Activated CD4-positive, CD25-positive, alpha-beta regulatory T cell treated with anti-CD3 and anti-CD28 coated beads, Interleukin-2, amount 50 U/mL, for 72 hours (primary cell): ENCODE results near the gene WDR27.
A peak's percentile ranks its signal among the peaks of the same experiment; 100 is the strongest.
"Not testable (repeated sequence)": the region's sequence is repeated elsewhere in the genome, so short reads cannot be mapped to it uniquely, and the experiment has no call there.

Experiments
- DNase-seq: peaks from one replicate; pipeline ENCODE4 v3.0.0; 2021

The WDR27 gene

GRCh38 chr6:169558378-169558773 is 143.5 kb downstream of the WDR27 start:
- DNase-seq, result no peak

DNA sequence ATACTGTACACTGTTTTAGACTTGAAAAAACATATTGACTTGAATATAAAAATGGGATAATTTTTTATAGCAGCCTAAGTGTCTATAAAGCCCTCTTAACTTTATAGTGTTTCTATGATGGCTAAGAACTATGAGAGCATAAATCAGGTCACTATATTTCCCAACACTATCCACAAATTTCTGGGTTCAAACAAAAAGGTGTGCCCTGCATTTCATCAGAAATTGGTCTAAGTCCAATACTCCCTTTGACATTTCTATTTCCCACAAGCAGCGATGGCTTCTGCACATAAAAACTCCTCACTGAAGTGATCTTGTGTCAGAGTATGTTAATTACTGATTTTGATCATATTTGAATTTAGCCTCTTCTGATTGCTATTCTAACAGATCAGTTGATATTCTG is 143.9 kb downstream of the WDR27 start:
- no peak for DNase-seq

- peak; percentile 41 for DNase-seq
These were observed 144.9 kb downstream of the WDR27 start for GRCh38 chr6:169556758-169557548.

DNA sequence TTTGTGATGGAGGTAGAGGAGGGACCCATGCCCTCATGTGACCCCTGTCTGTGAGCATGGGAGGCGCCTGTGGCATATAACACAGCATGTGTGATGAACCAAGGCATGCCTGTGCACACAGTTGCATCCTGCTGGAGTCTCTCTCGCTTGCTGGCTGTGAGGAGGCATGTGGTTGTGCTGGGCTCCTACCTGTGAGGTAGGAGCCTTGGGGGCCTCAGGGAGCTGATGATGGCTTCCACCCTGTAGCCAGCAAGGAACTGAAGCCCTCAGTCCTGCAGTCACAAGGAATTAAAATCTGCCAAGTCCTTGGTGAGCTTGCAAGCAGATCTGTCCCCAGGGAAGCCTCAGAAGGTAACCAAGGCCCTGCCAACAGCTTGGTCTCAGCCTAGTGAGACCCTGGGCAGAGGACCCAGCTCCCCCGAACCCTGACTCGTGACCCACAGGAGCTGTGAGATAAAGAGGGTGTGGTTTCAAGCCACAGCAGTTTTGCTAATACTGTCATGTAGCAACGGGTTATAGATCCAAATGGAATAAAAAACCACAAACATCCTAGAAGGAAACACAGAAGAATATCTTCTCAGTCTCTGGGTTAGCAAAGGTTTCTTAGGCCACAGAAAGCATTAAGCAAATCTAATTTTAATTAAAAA is 145.7 kb downstream of the WDR27 start:
- no peak for DNase-seq

GRCh38 chr6:169545982-169546381 is 155.8 kb downstream of the WDR27 start:
- DNase-seq, result no peak

GRCh38 chr6:169543704-169544103 is 158.1 kb downstream of the WDR27 start:
- DNase-seq, result no peak

GRCh38 chr6:169542491-169542890 is 159.3 kb downstream of the WDR27 start:
- no peak for DNase-seq

- no peak for DNase-seq
These were observed 162.5 kb downstream of the WDR27 start for GRCh38 chr6:169539176-169539897.

DNA sequence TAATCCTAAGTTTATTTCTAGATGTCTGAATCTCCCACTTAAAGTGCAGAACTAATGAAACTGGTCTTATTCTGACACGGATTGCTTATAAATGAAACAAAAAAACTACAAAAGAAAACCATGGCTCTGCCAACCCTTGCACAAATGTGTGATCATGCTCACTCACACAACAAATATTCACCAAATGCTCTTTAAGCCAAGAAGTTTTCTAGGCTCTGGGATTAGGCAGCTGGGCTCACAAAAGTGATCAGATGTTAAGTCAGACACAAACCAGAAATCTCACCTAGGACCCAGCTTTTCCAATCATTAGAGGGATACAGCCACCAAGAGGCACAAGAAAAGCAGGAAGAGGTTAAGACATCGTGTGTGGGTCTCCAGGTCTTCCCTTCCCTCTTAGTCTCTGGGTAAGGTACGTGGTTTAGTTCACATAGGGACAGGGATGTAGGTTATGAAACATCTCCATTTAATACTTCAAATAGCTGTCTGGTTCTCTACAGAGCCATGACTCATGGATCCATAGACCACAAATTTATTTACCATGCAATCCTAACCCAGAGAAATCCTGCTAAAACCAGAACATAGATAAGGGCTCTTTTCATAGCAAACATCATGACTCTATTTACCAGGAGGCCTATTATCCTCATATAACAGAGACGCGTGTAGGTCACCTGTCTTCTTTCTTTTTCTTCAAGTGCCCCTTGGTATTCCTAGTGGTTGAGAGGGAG is 165.2 kb downstream of the WDR27 start:
- no peak for DNase-seq

DNA sequence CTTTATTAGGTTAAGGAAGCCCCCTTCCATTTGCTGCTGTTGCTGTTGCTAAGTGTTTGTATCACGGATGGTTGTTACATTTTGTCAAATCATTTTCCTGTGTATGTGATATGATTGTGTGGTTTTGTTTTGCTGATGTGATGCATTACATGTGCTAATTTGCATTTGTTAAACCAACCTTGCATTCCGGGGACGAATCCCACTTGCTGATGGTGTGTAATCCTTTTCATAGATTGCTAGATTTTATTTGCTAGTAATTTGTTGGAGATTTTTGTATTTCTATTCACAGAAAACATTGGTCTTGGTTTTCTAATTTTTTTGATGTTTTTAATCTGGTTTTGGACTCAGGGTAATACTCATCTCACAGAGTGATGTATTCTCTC is 167.8 kb downstream of the WDR27 start:
- DNase-seq, result no peak

- no peak for DNase-seq
These were observed 168.4 kb downstream of the WDR27 start for GRCh38 chr6:169533301-169534038.

GRCh38 chr6:169530752-169531123 is 171.1 kb downstream of the WDR27 start:
- no peak for DNase-seq

DNA sequence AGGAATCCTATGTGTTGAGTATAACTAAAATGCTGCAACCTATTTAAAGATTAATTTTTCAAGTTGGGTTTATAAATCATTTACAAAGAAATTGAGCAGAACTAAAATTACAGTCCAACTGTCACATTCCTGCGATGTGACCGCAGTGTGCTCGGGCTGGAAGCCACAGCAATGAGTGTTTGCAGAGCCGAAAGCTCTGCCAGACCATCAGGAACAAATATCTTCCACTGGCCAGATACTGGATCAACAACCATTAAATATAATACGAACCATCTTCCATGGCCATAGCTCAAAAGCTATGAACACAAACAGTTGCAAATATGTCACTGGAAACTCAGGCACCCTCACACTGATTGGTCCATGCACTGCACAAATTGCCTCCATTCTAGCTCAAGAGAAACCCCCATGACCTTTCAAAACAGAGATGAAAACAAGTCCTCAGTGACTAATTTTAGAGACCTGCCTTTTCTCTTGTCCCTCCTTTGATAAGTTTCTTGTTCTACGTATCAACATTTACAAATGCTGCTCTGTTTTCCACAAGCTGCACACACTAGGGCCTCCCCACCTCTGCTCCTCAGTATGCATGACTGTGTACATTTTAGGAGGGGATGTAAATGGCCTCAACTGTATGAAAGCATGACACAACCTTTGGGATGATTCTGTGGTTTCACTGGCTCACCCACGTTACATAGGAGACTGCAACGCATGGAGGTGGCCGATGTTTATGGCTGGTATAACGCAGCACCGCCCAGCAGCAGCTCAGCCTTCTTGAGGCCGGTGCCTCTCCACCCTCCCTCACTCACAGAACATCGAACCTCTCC is 171.7 kb downstream of the WDR27 start:
- DNase-seq, result no peak

DNA sequence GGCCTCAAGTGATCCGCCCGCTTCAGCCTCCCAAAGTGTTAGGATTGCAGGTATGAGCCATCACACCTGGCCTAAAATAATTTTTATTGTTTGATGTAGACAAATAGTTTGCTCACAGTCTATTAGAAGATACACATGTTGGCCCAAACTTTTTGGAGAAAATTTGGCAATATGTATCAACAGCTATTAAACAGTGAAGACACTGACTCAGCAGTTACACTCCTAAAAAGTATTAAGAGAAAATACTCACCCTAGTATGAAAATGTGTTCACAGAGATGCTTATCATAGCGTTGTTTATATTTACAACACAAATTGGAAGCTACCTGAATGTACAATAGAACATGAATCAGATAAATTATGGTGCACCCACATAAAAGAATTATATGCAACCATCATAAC is 173.1 kb downstream of the WDR27 start:
- DNase-seq, result no peak

- DNase-seq, result no peak
These were observed 174.5 kb downstream of the WDR27 start for GRCh38 chr6:169527306-169527705.

- DNase-seq, result no peak
These were observed 180.0 kb downstream of the WDR27 start for GRCh38 chr6:169521825-169522224.

GRCh38 chr6:169520104-169520503 is 181.7 kb downstream of the WDR27 start:
- no peak for DNase-seq

- DNase-seq, result no peak
These were observed 183.4 kb downstream of the WDR27 start for GRCh38 chr6:169518451-169518850.

DNA sequence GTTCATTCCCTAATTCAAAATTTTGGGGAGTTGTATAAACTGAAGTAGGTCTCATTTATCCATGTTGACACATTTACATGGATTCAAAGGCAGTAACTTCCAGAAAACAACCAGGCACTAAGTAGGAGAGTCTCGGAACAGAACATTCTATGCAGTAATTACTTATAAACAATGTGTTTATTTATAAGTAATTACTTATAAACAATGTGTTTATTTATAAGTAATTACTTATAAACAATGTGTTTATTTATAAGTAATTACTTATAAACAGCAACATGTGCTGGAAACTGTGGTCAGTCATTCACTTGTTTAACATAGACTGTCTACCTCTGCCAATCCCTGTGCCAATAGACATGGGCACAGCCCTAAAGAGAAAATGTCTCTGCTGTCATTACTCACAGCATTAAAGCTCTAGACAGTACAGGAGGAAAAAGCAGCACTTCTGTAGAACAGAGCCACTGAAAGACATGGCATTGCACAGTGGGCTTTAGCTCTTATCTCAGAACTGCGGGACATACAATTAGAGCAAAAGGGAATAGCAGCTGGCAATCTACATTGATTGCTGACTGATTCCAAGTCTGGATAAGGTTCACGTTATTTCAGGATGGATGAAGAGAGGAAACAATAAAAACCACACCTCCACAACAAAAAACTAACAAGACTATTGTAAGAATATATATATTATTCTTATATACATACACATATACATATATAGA is 188.2 kb downstream of the WDR27 start:
- DNase-seq, result no peak

GRCh38 chr6:169511785-169512184 is 190.0 kb downstream of the WDR27 start:
- DNase-seq, result not testable (repeated sequence)

- DNase-seq, result no peak
These were observed 191.0 kb downstream of the WDR27 start for GRCh38 chr6:169510871-169511270.
